K562 (cell line): ENCODE results near the gene OSBPL1A. TPM values are rescaled to one million over a fixed set of nuclear protein-coding genes. Genes with fewer than 3 reads are reported as not detected.

Experiments
- ATAC-seq: fragments of 200-7000 bp; cut with Tn5 transposase; 3 replicates; pipeline ENCODE4 v1.9.1; 2020; ENCODE audit warnings: moderate library complexity
- BruUV-seq: library from RNA; stranded (reverse); fragments of 400-500 nt; replicated peaks from 2 replicates; lab custom pipeline; 2021; lab: Mats Ljungman, UMichigan
- CTCF ChIA-PET: fragments of 300-600 bp; formaldehyde crosslinking; extraction: SDS; loops from one replicate; lab custom pipeline; 2021; ENCODE audit warnings: low intra/inter-chr PET ratio; lab: Yijun Ruan, JAX
- POLR2A ChIA-PET: fragments of 300-600, 350-650 bp; sonication (Branson Sonifier 250); formaldehyde crosslinking; extraction: SDS; loops from one replicate; lab custom pipeline; 2021; ENCODE audit warnings: antibody characterized with exemption, inconsistent platforms; lab: Yijun Ruan, JAX
- DNase-seq, 4 experiments: peaks; one replicate each; pipeline versions ENCODE4 v3.0.0 to v3.0.0-alpha.2; 2011 to 2018; ENCODE audit warnings: low spot score in 3 of 4, mixed read lengths in 3 of 4; ENCODE audit errors: extremely low read depth in 1 of 4
- FAIRE-seq: peaks from 2 replicates; lab custom pipeline; 2011; peaks lifted over from hg19 to GRCh38; lab: Jason Lieb, UNC
- H2AFZ ChIP-seq: 2 replicates; pipeline ENCODE4 v1.6.0; 2011; ENCODE audit warnings: low read depth, low read length, control low read depth, inconsistent platforms
- H3K27ac ChIP-seq: fragments of 200-600 bp; 3 replicates; pipeline ENCODE4 v1.8.0; 2011; ENCODE audit warnings: low read depth, mild to moderate bottlenecking, control low read depth, inconsistent platforms, low read length, moderate library complexity, mixed read lengths; ENCODE audit errors: extremely low read depth
- H3K27me3 ChIP-seq, 2 experiments: fragments of 300-600 bp in 1 of 2; 2 replicates in 1 of 2; 3 replicates in 1 of 2; pipeline versions ENCODE4 v1.6.0 to v1.8.0; 2011; ENCODE audit warnings: inconsistent platforms in 2 of 2, low read length in 2 of 2, mild to moderate bottlenecking in 1 of 2, mixed read lengths in 1 of 2, moderate library complexity in 1 of 2; ENCODE audit not compliant: control insufficient read depth in 2 of 2, insufficient read depth in 2 of 2
- H3K36me3 ChIP-seq: fragments of 300-600 bp; 3 replicates; pipeline ENCODE4 v1.8.0; 2011; ENCODE audit warnings: mild to moderate bottlenecking, low read length, inconsistent platforms; ENCODE audit not compliant: control insufficient read depth, insufficient read depth
- H3K4me1 ChIP-seq, 2 experiments: fragments of 200-600 bp in 1 of 2; replicated peaks in 1 of 2; 2 replicates in 1 of 2; 3 replicates in 1 of 2; pipeline versions ENCODE4 v1.5.1 to v1.8.0; 2011; ENCODE audit warnings: inconsistent platforms in 2 of 2, low read length in 2 of 2, mild to moderate bottlenecking in 1 of 2, mixed read lengths in 1 of 2, moderate library complexity in 1 of 2; ENCODE audit not compliant: control insufficient read depth in 2 of 2, insufficient read depth in 2 of 2
- H3K4me2 ChIP-seq: 2 replicates; pipeline ENCODE4 v1.6.1; 2011; ENCODE audit warnings: low read length, control low read depth, inconsistent platforms, mixed read lengths; ENCODE audit not compliant: insufficient read depth
- H3K4me3 ChIP-seq: fragments of 200-600 bp; sonication (generic), shearing (Covaris generic); 2 replicates; pipeline ENCODE4 v1.5.1; 2016; ENCODE audit warnings: control low read depth, inconsistent platforms
- H3K79me2 ChIP-seq: fragments of 200-600 bp; 3 replicates; pipeline ENCODE4 v1.8.0; 2011; ENCODE audit warnings: low read length, inconsistent platforms; ENCODE audit not compliant: control insufficient read depth, insufficient read depth
- H3K9ac ChIP-seq, 2 experiments: 2 replicates each; pipeline versions ENCODE4 v1.6.0 to v1.6.1; 2011; ENCODE audit warnings: low read depth in 2 of 2, low read length in 2 of 2, control low read depth in 1 of 2, inconsistent platforms in 1 of 2, mild to moderate bottlenecking in 1 of 2, mixed read lengths in 1 of 2; ENCODE audit not compliant: insufficient read depth in 1 of 2
- H3K9me1 ChIP-seq: one replicate; pipeline ENCODE4 v1.6.0; 2011; ENCODE audit warnings: inconsistent platforms, mild to moderate bottlenecking, low read length, moderate library complexity; ENCODE audit not compliant: control insufficient read depth, insufficient read depth
- H3K9me3 ChIP-seq: replicated peaks from 2 replicates; pipeline ENCODE4 v1.5.1; 2011; ENCODE audit warnings: low read depth, low read length, inconsistent platforms; ENCODE audit not compliant: control insufficient read depth, insufficient read depth
- H4K20me1 ChIP-seq: replicated peaks from 2 replicates; pipeline ENCODE4 v1.6.1; 2011; ENCODE audit warnings: low read length, inconsistent platforms, mixed read lengths; ENCODE audit not compliant: control insufficient read depth, insufficient read depth
- BHLHE40 ChIP-seq: IDR thresholded peaks from 2 replicates; pipeline ENCODE4 v1.6.1; 2011; ENCODE audit warnings: low read length, improper control_type of control experiment
- FOXA1 ChIP-seq: fragments of 450-650 bp; IDR thresholded peaks from 2 replicates; pipeline ENCODE4 v1.6.1; 2016; ENCODE audit warnings: mild to moderate bottlenecking, borderline replicate concordance
- HBP1 ChIP-seq: fragments of 450-650 bp; formaldehyde crosslinking; IDR thresholded peaks from 2 replicates; pipeline ENCODE4 v1.4.0; 2022; ENCODE audit warnings: missing genetic modification characterization
- HEY1 ChIP-seq: fragments of 250-450 bp; sonication (Bioruptor Pico); IDR thresholded peaks from 2 replicates; pipeline ENCODE4 v1.5.0; 2020; ENCODE audit warnings: mild to moderate bottlenecking, moderate library complexity, borderline replicate concordance
- PRMT5 ChIP-seq: sonication (generic); formaldehyde crosslinking; IDR thresholded peaks from 2 replicates; pipeline ENCODE4 v1.5.0; 2020; ENCODE audit warnings: missing genetic modification reagents
- PRPF4 ChIP-seq: fragments of 200-400 bp; formaldehyde crosslinking; IDR thresholded peaks from one replicate; pipeline ENCODE4 v1.6.1; 2017; ENCODE audit warnings: low read length, low read depth, mild to moderate bottlenecking; ENCODE audit not compliant: insufficient read depth, poor library complexity, severe bottlenecking
- RFX5 ChIP-seq: IDR thresholded peaks from 2 replicates; pipeline ENCODE4 v1.6.1; 2011; ENCODE audit warnings: low read depth, mild to moderate bottlenecking, improper control_type of control experiment, low read length
- SAFB2 ChIP-seq: fragments of 200-400 bp; formaldehyde crosslinking; IDR thresholded peaks from 2 replicates; pipeline ENCODE4 v1.6.1; 2018; ENCODE audit warnings: borderline replicate concordance, low read length, low read depth, moderate library complexity; ENCODE audit not compliant: severe bottlenecking
- SLC30A9 ChIP-seq: fragments of 250-450 bp; sonication (Bioruptor Pico); IDR thresholded peaks from 2 replicates; pipeline ENCODE4 v1.8.0; 2022; ENCODE audit warnings: mild to moderate bottlenecking, moderate library complexity
- THRA ChIP-seq: fragments of 450-650 bp; IDR thresholded peaks from 2 replicates; pipeline ENCODE4 v1.6.1; 2017; ENCODE audit warnings: mild to moderate bottlenecking, moderate library complexity
- ZNF707 ChIP-seq: fragments of 250-450 bp; sonication (Bioruptor Pico); conservative IDR thresholded peaks from 2 replicates; pipeline ENCODE4 v1.8.0; 2022; ENCODE audit warnings: inconsistent platforms, mild to moderate bottlenecking, moderate library complexity
- WGBS: fragments of 100-300 bp; shearing (Covaris generic); methylation state at CpG from one replicate; pipeline ENCODE4 v1.1.6; 2016; ENCODE audit warnings: low coverage, mixed read lengths; ENCODE audit not compliant: insufficient coverage; ENCODE audit errors: missing lambda C conversion rate; 5-methylcytosine and 5-hydroxymethylcytosine counted together
- in situ Hi-C: fragments of 300-500 bp; cut with MboI; formaldehyde crosslinking; loops from 4 replicates; pipeline ENCODE4 v1.15.0; 2018; ENCODE audit warnings: inconsistent platforms, mixed read lengths
- intact Hi-C: fragments of 100-400 bp; cut with micrococcal nuclease; formaldehyde crosslinking; loops from 2 replicates; pipeline ENCODE4 v1.14.2; 2022
- polyA plus RNA-seq, 8 experiments: library from polyadenylated mRNA; depleted of rRNA in 4 of 8; stranded (reverse) in 5 of 8; unstranded in 3 of 8; fragments of >200 nt; fragmentation: Nextera tagmentation in 2 of 8; fragmentation: Illumina TruSeq in 1 of 8; extraction: Ambion mirVana in 2 of 8; extraction: Trizol in 1 of 8; gene quantifications; 2 replicates each; pipeline versions ENCODE4 v1.2.1 to v1.2.3, GENCODE V29; 2011 to 2014; ENCODE audit warnings: inconsistent platforms in 1 of 8, missing spikeins in 1 of 8
- total RNA-seq, 7 experiments: library from RNA; depleted of rRNA in 6 of 7; stranded (reverse); fragments of >200 nt in 6 of 7; fragmentation: Illumina TruSeq in 2 of 7; extraction: Trizol in 2 of 7; gene quantifications; 2 replicates each; pipeline versions ENCODE4 v1.2.1 to v1.2.3, GENCODE V29; 2011 to 2021; ENCODE audit warnings: low replicate concordance in 1 of 7
- TF ChIP-seq, protein P1 (sequence below): fragments of 250-450 bp; sonication (Bioruptor Pico); IDR thresholded peaks from 2 replicates; pipeline ENCODE4 v1.8.0; 2022; ENCODE audit warnings: inconsistent platforms, mild to moderate bottlenecking, moderate library complexity, borderline replicate concordance

Gene OSBPL1A
- total and polyA plus RNA-seq, 9 of the 15 experiments (the other 6 are each of a cell fraction or from before 2014, with no cell fraction given), result 0.40 to 0.49 TPM; not detected in 7

DNA sequence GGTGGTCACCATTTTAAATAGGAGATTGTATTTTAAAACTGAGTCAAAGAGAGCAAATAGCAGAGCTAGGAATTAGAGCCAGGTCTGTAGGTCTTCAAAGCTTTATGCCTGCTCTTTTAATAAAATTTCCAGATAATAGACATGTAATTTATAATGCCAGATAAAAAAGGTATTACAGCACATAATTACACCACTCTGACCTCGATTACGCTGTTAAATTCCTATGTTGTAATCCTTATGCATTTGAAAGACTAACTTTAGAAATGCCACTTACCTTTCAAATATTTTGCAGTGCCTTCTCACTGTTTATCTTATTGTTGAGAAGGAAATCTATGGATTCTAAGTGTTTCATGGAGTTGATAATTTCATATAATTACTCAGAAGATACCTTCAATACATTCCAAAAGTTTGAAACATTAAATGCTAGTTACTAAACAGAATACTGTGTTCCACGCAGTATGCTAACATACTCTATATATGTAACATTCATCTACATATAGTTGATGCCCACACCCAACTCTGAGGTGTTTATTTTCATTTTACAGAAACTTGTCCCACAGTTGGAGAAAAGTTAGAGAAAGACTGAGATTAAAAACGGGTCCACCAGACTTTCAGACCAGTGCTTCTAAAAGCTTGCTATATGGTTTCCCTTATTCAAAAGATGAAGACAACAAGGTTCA, 120.0 kb downstream of the OSBPL1A start:
- H3K4me2 ChIP-seq, result no peak overlapping the region
- BruUV-seq, result no TSS peak
- no peak overlapping the region for H2AFZ ChIP-seq
- H3K9ac ChIP-seq, result no peak overlapping the region
- no peak for DNase-seq
- no peak overlapping the region for H3K4me3 ChIP-seq
- no peak for TF ChIP-seq THRA
- TF ChIP-seq, all 486 proteins: peak for 0
- Histone ChIP-seq H3K4me1 (no peaks in the 10 kb centered on the region), H3K27me3 (peaks cover 2 to 4% of the 10 kb centered on the region in 2 experiments; a peak in 2 of 5 replicates), H3K36me3 (no peaks in the 10 kb centered on the region), H3K9me3 (no peaks in the 10 kb centered on the region), H3K27ac (no peak overlapping the region), H3K79me2 (no peaks in the 10 kb centered on the region), H3K9me1 (no peaks in the 10 kb centered on the region), H4K20me1 (no peaks in the 10 kb centered on the region)
- 1% methylated on average over 4 of the region's 4 CpGs for WGBS
- in situ Hi-C loops, result no loop called here
- intact Hi-C loops, result no loop called here
- ATAC-seq (no peak), FAIRE-seq (no peak)
- POLR2A ChIA-PET, result no interaction called here
- CTCF ChIA-PET, result no interaction called here

- POLR2A ChIA-PET, result no interaction called here
- no peak overlapping the region for H3K27ac ChIP-seq
- H3K4me1 ChIP-seq, result no peaks in the 10 kb centered on the region
- DNase-seq, result no peak
- no peak overlapping the region for H3K4me3 ChIP-seq
- H3K36me3 ChIP-seq, result no peaks in the 10 kb centered on the region
- H2AFZ ChIP-seq, result no peak overlapping the region
- ATAC-seq, result no peak
- intact Hi-C loops, result no loop called here
- no peak overlapping the region for H3K9ac ChIP-seq
- H3K4me2 ChIP-seq, result no peak overlapping the region
- H3K79me2 ChIP-seq, result no peaks in the 10 kb centered on the region
- in situ Hi-C loops, result no loop called here
- no peaks in the 10 kb centered on the region for H3K9me3 ChIP-seq
- CTCF ChIA-PET, result no interaction called here
- no peaks in the 10 kb centered on the region for H4K20me1 ChIP-seq
- peaks cover 4 to 7% of the 10 kb centered on the region in 2 experiments; a peak in 3 of 5 replicates for H3K27me3 ChIP-seq
- BruUV-seq, result no TSS peak
- FAIRE-seq, result no peak
- H3K9me1 ChIP-seq, result no peaks in the 10 kb centered on the region
- TF ChIP-seq PRPF4 (no peak), RFX5 (no peak), SLC30A9 (CRISPR knock-in tag) (no peak), ZNF707 (CRISPR knock-in tag) (no peak), PRMT5 (CRISPR knock-in tag) (no peak), FOXA1 (no peak), SAFB2 (no peak), BHLHE40 (no peak), HBP1 (CRISPR knock-in tag) (no peak), HEY1 (CRISPR knock-in tag) (no peak)
- TF ChIP-seq, protein P1, sequence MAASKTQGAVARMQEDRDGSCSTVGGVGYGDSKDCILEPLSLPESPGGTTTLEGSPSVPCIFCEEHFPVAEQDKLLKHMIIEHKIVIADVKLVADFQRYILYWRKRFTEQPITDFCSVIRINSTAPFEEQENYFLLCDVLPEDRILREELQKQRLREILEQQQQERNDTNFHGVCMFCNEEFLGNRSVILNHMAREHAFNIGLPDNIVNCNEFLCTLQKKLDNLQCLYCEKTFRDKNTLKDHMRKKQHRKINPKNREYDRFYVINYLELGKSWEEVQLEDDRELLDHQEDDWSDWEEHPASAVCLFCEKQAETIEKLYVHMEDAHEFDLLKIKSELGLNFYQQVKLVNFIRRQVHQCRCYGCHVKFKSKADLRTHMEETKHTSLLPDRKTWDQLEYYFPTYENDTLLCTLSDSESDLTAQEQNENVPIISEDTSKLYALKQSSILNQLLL (CRISPR knock-in tag), result no peak
Observed at GRCh38 chr18:24276994-24277393, 120.6 kb downstream of the OSBPL1A start.
